AG04450 (cell line): ENCODE measurements around the gene NAB1. TPM values are rescaled to one million over a fixed set of nuclear protein-coding genes. Genes with fewer than 3 reads are reported as not detected.

ENCODE experiments used
- CTCF ChIA-PET: fragments of 300-600, 350-600 bp; formaldehyde crosslinking; extraction: SDS; loops from one replicate; lab custom pipeline; 2022; ENCODE audit warnings: antibody characterized with exemption, inconsistent platforms; lab: Charles Lee
- POLR2A ChIA-PET: fragments of 350-600 bp; formaldehyde crosslinking; extraction: SDS; loops from one replicate; lab custom pipeline; 2021; ENCODE audit warnings: antibody characterized with exemption, inconsistent platforms; lab: Yijun Ruan, JAX
- DNase-seq: peaks from one replicate; pipeline ENCODE4 v3.0.0-alpha.2; 2011; ENCODE audit warnings: low read depth, low spot score
- H3K27ac ChIP-seq: one replicate; pipeline ENCODE4 v1.5.1; 2012; ENCODE audit warnings: low read depth, low read length, control low read depth
- H3K27me3 ChIP-seq: one replicate; pipeline ENCODE4 v1.6.0; 2012; ENCODE audit warnings: low read length; ENCODE audit not compliant: control insufficient read depth, insufficient read depth
- H3K4me3 ChIP-seq: 2 replicates; pipeline ENCODE4 v1.5.1; 2011; ENCODE audit warnings: mild to moderate bottlenecking, low read depth, low read length, control low read depth
- H3K9me3 ChIP-seq: 2 replicates; pipeline ENCODE4 v1.5.1; 2012; ENCODE audit warnings: low read length; ENCODE audit not compliant: control insufficient read depth, insufficient read depth
- CTCF ChIP-seq: IDR thresholded peaks from 2 replicates; pipeline ENCODE4 v1.5.1; 2011; ENCODE audit warnings: low read depth, low read length, control low read depth, inconsistent platforms
- polyA plus RNA-seq: library from polyadenylated mRNA; depleted of rRNA; stranded (reverse); fragments of >200 nt; gene quantifications from 2 replicates; pipeline ENCODE4 v1.2.3, GENCODE V29; 2011

The NAB1 gene
- polyA plus RNA-seq, 1 experiment: 30.7 TPM

- no peak for TF ChIP-seq CTCF
- POLR2A ChIA-PET: no interaction called here
Observed at GRCh38 chr2:190711069-190711468, 62.2 kb downstream of the NAB1 start.

GRCh38 chr2:190713471-190713870 lies 64.6 kb downstream of the NAB1 start:
- Histone ChIP-seq H3K27ac (no peak overlapping the region), H3K27me3 (no peaks in the 10 kb centered on the region), H3K9me3 (no peaks in the 10 kb centered on the region; the same call in 1 of the 2 replicates), H3K4me3 (no peak overlapping the region)
- no peak for TF ChIP-seq CTCF
- ChIA-PET CTCF (interaction anchor here (0.5 kb wide), 1 partner anchor 24 kb away, joined by 4 read pairs; no protein-coding TSS in a partner anchor), POLR2A (no interaction called here)
- no peak for DNase-seq

More at GRCh38 chr2:190711069-190711468, 62.2 kb downstream of the NAB1 start:
- CTCF ChIA-PET: no interaction called here
- Histone ChIP-seq H3K27ac (no peak overlapping the region), H3K27me3 (no peaks in the 10 kb centered on the region), H3K9me3 (peaks cover 3% of the 10 kb centered on the region), H3K4me3 (no peak overlapping the region)
- no peak for DNase-seq

GRCh38 chr2:190714958-190715357 lies 66.1 kb downstream of the NAB1 start:
- Histone ChIP-seq H3K9me3 (no peaks in the 10 kb centered on the region; the same call in 1 of the 2 replicates), H3K4me3 (no peak overlapping the region), H3K27me3 (no peaks in the 10 kb centered on the region), H3K27ac (no peak overlapping the region)
- DNase-seq: no peak
- ChIA-PET POLR2A (no interaction called here), CTCF (no interaction called here)
- no peak for TF ChIP-seq CTCF

GRCh38 chr2:190716176-190716807 lies 67.4 kb downstream of the NAB1 start:
- ChIA-PET POLR2A (no interaction called here), CTCF (no interaction called here)
- Histone ChIP-seq H3K27me3 (no peaks in the 10 kb centered on the region), H3K9me3 (no peaks in the 10 kb centered on the region; the same call in 1 of the 2 replicates), H3K27ac (no peak overlapping the region), H3K4me3 (no peak overlapping the region)
- DNase-seq: no peak
- no peak for TF ChIP-seq CTCF

GRCh38 chr2:190717306-190717705 lies 68.4 kb downstream of the NAB1 start:
- CTCF ChIA-PET: no interaction called here
- POLR2A ChIA-PET: no interaction called here

More at GRCh38 chr2:190717306-190717705, 68.4 kb downstream of the NAB1 start:
- Histone ChIP-seq H3K27ac (no peak overlapping the region), H3K9me3 (no peaks in the 10 kb centered on the region; the same call in 1 of the 2 replicates), H3K27me3 (no peaks in the 10 kb centered on the region), H3K4me3 (no peak overlapping the region)
- TF ChIP-seq CTCF: no peak
- DNase-seq: no peak
